Stimulated activated CD4-positive, alpha-beta T cell treated with anti-CD3 and anti-CD28 coated beads, Interleukin-2, amount 100 ng/mL, for 24 hours (primary cell): ENCODE measurements around the gene LHPP.
"Not testable (repeated sequence)": the region's sequence is repeated elsewhere in the genome, so short reads cannot be mapped to it uniquely, and the experiment has no call there.

ENCODE experiments used
- DNase-seq, 2 donors: peaks; one replicate each; pipeline ENCODE4 v3.0.0-alpha.2; 2020

LHPP gene

DNA sequence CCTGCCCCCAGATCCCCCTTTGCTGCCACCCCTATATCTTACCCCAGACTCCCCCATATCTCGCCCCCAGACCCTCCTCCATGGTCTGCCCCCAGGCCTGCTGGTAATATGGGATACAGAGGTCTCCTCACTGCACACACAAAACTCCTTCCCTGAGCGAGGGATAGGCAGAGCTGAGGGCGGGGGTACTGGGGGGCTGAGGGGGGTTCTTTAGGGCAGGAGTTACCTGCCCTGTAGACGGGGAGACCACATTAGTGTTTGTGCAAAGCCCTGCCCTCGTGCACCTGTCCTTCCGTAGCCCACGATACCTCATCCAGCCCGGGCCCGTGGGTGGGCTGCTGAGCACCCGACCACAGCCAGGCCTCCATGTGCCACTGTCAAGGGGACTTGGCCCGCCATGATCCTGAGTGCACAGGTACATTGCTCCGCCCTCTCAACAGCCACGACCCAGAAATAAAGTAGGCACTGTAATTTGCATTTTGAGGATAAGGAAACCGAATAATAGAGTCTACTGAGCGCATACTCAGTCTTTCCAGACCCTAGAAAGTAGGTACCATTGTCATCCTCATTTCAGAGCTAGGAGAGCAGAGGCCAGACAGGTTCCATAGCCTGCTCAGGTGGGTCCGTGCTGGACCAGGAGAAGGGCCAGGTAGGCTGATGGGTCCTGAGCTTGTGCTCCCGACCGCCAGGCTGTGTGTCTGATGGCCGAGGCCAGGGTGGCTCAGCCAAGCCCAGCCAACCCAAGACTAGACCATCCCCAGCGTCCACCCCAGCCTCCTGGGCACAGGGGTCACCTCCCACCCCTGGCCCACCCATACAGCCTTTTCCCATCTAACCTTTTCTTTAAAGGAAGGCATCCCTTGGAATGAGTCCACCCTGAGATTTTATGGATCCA is 115.2 kb downstream of the LHPP start:
- DNase-seq, result no peak

DNA sequence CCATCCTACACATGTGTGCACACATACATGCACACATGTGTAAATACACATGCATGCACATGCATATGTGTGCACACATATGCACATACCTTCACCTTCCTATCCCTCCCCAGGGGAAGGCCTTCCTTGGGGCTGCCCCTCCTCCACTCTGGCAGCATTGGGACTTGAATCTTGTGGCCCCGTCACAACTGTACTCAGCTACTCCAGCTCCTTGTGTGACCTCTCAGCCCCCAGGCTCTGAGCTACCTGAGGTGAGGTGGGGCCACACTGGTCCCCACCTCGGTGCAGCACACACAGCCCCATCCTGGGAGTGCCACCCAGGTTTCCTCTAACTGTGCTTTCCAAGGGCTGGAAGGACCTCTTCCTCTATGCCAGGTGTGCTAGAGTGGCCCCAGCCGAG is 116.0 kb downstream of the LHPP start:
- DNase-seq, result no peak

DNA sequence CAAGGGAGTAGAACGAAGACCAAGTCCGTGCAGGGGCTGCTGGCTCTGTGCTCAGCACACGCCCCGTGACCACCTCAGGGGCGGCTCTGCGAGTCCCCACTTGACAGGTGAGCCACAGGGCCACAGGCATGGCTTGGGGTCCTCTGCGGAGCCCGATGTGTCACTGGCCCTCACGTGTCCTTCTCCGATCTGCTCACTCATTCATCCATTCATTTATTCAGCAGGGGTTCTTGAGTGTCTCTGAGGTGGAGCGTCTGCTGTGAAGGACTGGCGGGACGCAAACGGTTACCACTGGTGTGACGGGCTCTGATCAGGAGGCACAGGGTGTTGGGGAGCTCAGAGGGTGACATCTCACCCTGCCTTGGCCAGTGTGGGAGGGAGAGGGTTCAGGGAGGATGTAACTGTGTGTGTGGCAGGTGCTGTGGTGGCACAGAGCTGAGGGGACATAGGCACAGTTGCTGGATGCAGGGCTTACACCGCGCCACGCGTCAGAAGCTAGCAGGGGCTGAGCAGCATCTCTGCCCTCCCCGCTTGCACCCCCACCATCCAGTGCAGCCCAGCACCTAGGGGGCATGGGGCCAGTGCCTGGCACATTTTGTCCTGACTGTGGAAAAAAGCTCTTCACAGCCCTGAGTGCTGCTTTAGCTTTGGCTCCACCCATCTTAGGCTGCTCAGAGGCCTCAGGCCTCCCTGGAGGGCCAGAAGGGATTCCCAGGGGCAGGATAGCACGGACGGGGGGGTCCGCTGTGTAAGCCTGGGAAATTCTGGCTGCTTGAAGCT is 116.8 kb downstream of the LHPP start:
- DNase-seq, result no peak

DNA sequence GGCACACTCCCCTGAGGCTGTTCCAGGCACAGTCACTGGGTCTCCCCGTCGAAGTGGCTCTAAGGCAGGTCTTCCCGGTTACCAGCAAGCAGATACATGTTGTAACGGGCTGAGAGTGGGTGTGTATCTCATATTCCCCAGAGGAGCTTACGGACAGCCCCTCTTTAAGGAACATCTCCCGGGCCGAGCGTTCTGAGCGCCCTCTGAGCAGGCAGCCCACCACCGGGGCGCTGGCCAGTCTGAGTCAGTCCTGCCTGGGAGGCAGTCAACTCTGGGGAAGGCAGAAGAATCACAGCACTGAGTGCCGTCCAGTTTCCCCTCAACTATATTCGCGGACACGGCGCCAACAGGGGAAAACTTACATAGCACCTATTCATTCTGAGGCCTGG is 117.4 kb downstream of the LHPP start:
- no peak for DNase-seq

DNA sequence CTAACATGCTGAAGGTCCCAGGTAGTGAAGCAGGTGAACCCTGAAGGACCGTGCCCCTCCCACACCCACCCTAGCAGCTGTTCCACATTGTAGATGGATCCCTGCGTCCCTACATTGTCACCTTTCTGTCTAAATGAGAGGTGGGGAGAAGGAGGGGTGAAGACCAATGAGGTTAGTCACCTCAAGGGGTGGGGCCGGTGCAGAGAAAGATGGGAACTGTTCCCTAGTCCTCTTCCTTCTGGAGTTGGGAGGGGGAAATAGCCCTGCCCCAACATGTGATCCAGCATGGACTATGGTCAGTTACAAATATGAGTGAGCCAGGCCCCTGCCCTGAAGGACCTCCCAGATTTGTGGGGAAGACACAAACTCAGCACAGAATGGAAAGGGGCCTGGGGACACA is 124.5 kb downstream of the LHPP start:
- no peak for DNase-seq

DNA sequence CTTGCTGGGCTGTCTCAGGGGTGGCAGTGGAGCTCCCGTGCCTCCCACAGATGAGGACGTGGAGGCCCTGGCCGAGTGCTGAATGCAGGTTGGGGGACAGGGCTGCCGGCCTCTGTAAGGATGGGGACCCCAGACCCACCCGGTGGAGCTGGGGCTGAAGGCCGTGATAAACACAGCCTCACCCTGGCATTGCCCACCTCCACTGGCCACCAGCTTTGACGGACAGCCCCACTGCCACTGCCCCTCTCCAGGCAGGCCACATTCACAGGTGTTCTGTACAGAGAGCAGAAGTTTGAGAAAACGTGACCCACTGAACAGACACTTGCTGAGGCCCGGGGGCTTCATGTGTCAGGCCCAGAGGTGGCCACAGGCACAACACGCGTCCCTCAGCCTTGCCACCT is 126.2 kb downstream of the LHPP start:
- DNase-seq, result no peak

DNA sequence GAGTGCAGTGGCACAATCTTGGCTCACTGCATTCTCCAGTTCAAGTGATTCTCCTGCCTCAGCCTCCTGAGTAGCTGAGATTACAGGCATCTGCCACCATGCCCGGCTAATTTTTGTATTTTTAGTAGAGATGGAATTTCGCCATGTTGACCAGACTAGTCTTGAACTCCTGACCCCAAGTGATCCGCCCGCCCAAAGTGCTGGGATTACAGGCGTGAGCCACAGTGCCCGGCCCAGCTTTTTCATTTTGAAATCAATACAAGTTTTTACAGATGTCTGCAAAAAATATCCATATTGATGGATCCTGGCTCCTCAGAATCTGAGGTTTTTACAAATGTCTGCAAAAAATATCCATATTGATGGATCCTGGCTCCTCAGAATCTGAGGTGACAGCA is 126.7 kb downstream of the LHPP start:
- DNase-seq, result not testable (repeated sequence)

DNA sequence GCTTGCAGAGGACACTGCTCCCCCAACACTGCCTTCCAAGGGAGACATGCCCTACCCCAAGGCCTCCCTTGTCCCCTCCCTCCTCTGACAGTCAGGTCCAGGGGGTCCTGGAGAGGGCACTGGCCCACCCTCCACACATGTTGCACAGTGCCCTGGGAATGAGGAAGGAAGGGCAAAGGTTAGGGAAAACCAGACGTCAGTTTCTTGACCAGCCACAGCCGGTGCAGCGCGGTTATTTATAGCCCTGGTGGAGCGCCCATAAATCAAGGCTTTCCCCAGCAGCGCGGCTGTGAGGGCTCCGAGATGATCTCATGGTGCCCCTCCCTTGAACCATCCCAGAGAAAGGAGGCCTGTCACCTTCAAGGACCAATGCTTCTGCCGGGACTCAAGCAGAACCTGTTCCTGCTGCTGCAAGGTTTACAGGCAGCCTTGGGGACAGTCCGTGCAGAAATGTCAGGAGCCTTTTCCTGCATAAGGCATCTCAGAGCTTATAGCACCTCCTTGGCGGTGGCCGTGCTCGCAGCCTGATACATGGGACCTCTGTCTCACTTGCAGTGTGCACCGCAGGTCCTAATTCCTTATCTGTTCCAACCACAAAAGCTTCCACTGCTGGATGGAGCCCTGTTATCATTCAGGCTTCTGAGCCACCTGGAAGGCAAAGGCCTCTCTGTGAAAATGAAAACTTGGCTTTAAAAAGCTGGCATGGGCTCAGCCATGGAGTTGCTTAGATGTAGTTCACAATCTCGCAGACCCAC is 127.3 kb downstream of the LHPP start:
- DNase-seq, result no peak

DNA sequence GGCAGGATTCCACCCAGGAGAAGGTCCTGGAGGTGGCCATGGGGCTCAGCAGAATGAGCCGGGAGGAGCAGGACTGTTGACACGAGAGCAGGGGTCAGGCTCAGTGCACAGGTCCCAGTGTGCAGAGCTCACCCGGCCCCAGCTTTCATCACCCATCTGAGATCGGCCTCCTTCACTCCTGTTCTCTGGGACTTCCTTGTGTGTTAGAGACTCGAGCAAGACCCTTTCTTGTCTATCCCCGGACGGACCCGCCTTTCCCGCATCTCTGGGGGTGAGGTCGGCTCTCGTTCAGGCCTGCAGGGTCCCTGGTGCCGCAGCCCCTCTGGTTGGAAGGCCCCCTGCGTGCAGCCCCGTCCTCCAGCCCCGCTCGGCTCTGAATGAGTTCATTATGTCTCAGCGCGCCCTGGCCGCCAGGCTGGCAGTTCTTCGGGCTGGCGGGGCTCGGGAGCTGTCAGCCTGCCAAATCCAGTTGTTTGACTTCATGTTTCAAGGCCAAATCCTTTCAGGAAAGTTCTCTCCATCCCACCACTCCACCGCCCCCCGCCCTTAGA is 127.9 kb downstream of the LHPP start:
- DNase-seq, result no peak

DNA sequence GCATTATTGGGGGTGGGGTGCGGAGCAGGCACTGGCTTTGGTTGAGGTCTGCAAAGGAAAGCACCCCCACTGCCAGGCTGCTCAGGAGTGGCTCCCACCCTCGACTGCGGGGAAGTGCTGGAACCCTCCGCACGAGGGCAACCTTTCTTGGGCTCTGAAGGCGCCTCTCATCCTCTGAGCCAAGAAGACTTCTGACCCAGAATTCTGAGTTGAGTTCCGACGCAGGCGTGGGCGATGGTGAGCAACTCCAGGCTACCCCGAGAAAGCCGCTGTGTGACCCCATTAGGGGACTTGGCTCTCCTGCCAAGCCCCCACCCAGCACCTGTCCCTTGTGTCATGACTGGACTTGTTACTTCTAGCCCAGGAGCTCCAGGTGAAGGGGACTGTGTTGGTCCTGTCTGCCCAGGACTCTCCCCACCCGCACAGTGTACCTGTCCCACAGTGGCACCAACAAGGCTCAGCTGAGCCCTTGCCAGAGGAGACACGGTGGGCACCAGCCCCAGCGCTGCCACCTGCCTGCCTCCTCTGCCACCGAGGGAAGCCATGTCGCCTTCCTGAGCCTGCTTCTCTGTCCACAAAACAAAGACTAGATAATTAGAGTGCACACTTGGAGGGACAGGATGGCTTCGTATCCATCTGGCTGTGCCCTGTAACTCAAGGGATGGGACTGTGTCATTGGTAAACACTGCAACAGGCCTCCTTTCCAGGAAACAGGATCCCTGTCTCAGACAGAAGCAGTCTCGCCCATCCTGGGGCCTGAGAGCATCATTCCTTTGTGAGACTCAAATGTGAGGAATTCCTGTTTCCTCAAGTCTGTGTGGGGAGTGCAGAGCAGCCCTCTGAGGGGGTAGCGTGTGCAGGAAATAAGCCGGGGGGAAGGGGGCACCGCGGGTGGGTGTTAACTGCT is 128.8 kb downstream of the LHPP start:
- no peak for DNase-seq

DNA sequence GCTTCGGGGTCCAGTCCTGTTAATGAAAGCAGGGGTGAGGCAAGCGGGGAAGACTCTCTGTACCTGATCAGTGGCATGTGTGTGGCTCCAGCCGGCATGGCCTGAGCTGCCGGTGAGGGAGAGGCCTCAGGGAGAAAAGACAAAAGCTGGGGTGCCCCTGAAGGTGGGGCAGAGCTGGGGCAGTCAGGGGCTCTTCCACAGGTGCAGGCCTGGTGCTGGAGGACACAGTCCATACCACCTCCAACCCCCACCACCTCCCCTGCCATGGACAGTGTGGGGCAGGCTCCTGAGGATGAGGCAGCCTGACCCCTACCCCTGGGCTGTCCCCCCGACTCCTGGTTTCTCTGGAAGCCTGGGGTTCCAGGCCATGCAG is 129.5 kb downstream of the LHPP start:
- no peak for DNase-seq

DNA sequence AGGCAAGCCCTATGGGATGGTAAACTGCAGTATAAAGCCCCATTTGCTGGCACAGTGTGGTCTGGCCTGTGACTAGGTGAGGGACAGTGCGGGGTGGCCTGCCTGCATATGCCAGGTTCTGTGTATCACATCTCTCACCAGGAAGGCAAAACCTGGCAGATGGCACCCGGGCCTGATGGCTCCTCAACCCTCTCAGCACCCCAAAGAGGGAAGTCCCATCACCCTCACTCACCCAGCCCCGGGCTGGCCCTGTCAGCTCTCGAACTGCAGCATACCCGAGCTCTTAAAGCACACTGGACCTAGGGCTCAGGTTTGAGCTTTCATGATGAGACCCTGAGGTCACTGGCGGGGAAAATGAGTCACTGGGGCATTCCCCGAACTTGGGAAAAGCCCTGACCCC is 130.5 kb downstream of the LHPP start:
- no peak for DNase-seq

DNA sequence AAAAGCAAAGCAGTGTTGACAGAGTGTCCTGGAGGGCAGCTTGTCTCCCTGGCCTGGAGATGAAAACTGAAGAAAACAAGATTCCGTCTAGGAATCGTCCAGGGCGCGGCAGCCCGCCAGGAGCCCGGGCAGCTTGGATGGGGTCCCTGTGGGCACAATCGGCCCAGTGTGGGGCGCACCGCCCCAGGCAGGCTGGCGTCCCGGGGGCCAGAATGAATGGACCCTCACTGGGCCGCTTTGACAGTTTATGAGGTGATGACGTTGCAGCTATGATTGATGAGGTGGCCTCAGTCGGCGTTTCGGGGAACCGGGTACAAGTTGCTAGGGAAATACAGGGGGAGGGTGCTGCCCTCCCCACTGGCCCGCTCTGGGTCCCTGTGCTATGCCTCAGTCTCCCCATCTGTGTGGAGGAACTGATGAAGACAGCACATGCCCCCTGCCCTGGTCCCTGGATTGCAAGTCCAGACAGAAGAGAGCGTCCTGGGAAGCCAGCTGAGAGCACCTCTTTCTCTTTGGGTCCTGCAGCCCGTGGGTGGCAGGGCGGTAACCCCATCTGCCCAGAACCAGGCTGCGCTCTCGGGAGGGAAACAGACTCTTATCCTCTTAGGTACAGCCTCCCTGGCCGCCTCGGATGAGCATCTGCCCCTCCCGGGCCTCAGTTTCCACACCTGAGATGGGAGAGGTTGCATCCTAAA is 131.3 kb downstream of the LHPP start:
- no peak for DNase-seq

DNA sequence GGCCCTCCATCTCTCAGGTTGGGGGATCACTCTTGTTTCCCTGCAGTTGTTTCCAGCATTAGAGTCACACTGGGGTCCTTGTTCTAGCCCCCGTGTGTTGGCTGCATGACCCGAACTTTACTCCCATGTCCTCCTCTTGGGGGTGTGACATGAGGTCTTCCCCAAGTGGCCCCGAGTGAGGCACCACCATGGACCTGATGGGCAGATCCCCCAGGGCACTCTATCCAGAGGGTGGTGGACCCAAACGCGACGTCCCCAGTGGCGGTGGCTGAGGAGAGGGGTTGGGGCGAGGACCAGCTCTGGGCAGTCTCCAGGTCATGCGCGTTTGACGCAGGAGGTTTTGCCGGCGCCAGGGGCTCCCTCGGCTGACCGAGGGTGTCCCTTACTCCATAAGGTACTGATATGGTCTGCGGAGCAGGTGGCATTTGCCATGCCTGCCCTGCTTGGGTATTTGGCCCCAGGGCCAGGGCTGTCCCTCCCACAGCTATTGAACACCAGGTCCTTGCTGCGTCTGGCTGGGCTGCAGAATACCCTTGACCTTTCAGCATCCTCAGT is 131.9 kb downstream of the LHPP start:
- no peak for DNase-seq

DNA sequence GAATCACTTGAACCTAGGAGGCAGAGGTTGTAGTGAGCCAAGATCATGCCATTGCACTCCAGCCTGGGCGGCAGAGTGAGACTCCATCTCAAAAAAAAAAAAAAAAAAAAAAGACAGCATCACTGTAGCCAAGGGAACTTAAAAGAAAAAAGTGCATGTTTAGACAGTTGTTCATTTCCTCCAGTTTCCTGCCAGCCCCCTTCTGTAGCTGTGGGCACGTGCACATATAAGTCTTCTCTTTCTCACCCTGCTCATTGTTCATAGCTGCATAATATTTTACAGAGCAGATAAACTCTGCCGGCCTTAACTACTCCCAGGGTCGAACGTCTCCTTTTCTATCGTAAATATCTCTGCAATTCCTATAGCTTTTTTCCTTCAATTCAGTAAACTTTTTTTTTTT is 132.6 kb downstream of the LHPP start:
- DNase-seq, result no peak

DNA sequence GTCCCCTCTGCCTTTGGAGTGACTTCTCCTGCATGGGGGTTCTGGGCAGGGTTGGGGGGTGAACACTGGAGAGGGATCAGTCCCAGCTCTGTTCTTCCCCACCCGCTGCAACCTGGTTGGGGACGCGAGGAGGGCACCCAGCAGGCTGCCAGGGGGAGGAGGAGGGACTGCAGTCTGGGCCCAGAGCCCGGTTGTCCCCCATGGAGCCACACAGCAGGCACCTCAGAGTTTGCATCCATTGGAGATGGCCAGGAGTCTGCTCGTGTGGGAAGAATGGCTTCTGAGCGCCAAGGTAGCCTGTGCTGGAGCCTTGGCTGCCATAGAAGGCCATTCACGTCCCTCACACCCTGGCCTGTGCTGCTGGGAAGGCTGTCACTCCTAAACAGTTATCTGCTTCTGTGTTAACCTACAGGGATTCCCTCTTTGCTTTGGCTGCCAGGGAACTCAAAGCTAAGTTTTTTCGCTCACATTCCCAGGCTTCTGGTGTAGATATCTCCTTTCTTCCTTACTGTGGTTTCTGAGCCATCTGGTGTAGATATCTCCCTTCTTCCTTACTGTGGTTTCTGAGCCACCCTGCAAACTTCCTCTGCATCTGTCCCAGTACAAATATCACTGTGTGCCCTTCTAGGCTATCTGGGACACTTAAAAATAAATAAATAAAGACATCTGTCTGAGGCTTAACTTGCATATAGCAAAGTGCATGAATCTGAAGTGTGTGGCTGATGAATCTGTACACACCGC is 133.7 kb downstream of the LHPP start:
- no peak for DNase-seq

DNA sequence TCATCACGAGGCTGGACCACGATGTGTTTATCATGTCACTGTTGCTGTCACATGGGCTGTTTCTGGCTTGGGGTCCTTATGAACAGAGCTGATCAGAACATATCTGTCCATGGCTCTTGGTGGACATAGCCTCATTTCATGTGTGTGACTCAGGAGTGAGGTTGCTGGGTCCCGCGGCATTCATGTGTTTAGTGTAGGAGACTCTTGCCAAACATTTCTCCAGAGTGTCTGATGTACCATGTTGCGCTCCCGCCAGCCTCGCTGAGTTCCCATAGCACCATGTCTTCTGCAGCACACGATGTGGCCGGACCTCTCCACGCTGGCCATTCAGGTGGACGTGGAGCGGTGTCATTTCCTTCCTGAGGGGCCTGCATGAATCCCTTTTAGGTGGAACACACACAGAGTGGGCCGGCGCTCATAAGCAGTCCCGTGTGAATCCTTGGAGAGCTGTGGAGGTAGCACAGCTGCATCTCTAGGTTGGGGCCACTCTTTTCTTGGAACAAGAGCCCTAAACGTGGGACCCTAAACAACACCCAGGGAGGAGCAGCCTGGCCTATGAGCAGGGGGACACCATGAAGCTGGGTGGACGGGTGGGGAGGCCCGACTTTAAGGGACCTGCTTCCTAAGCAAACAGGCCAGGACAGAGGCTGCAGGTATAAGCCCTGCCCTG is 134.6 kb downstream of the LHPP start:
- no peak for DNase-seq

DNA sequence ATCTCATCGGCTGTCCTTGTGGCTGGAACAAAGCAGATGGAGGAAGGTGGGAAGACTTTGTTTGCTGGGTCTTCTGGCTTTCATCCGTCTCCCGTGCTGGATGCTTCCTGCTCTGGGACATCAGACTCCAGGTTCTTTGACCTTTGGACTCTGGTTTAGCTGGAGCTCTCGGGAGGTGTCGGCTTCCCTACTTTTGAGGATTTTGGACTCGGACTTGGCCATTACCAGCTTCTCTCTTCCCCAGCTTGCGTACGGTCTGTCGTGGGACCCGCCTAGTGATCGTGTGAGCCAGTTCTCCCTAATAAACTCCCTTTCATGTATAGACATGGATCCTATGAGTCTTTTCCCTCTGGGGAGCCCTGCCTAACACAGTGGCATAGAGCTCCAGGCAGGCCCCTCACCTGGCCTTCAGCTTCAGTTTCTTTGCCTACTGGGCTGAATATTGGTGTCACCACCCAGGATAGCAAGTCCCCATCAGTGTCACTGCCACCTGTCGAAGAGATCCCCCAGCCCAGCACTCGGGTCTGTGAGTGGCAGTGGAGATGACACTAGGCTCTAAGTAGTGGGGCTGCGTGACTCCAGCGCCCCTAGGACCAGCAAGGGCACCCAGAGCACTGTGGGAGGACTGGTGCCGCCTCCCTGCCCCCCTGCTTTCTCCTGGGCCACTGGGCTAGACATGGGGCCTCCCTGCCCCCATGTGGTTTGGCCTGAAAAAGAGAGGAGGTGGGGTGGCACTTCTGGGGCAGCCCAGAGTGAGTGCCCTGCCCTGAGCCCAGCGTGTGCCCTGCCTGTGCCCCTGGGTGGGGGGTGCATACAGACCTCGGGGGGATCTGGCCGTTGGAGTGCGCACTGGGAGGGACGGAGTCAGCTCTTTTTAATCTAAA is 135.6 kb downstream of the LHPP start:
- no peak for DNase-seq

DNA sequence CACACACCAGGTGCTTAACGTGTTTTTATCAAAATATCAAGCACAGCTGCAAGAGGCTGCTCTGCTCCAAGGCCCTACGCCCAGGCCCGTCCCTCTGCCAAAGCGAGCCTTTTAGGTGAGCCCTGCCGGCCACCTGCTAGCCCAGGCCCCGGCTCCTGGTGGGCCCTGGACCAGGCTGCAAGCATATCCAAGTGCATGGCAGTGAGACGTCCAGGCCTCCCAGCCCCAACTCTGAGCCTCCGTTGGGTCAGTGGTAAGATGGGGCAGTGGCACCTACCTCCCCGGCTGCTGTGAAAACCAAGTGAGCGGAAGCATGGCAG is 136.2 kb downstream of the LHPP start:
- DNase-seq, result no peak
